Measurements from ENCODE around the gene BAIAP2L1.

- no peak for TF ChIP-seq EZH2 (IDR thresholded peaks at IDR 0.05; ENCODE audit: low read depth, unreplicated experiment)
- TF ChIP-seq CTCF (conservative IDR thresholded peaks at IDR 0.05; ENCODE audit: low read depth in 2 of 2) = no peak
- no peak for TF ChIP-seq EZH2phosphoT487 (IDR thresholded peaks at IDR 0.05; ENCODE audit: unreplicated experiment)
- no peak for TF ChIP-seq POLR2AphosphoS5 (IDR thresholded peaks at IDR 0.05; ENCODE audit: low read depth)
- TF ChIP-seq ETS1 (IDR thresholded peaks at IDR 0.05) = no peak
- TF ChIP-seq REST (IDR thresholded peaks at IDR 0.05; ENCODE audit: unreplicated experiment) = no peak
- no peak for TF ChIP-seq JUNB (IDR thresholded peaks at IDR 0.05; ENCODE audit: unreplicated experiment)
Observed at GRCh38 chr7:98293265-98293664, 107.6 kb downstream of the BAIAP2L1 start.

Data from GM23338 (cell line).